Measurements from ENCODE around the gene CD40. TPM values are rescaled to one million over a fixed set of nuclear protein-coding genes. Genes with fewer than 3 reads are reported as not detected.

CD40 gene
- total and polyA plus RNA-seq, 10 of the 15 experiments (the other 5 are each of a cell fraction or from before 2014, with no cell fraction given), result 40.8 to 193 (median 89.5) TPM

DNA sequence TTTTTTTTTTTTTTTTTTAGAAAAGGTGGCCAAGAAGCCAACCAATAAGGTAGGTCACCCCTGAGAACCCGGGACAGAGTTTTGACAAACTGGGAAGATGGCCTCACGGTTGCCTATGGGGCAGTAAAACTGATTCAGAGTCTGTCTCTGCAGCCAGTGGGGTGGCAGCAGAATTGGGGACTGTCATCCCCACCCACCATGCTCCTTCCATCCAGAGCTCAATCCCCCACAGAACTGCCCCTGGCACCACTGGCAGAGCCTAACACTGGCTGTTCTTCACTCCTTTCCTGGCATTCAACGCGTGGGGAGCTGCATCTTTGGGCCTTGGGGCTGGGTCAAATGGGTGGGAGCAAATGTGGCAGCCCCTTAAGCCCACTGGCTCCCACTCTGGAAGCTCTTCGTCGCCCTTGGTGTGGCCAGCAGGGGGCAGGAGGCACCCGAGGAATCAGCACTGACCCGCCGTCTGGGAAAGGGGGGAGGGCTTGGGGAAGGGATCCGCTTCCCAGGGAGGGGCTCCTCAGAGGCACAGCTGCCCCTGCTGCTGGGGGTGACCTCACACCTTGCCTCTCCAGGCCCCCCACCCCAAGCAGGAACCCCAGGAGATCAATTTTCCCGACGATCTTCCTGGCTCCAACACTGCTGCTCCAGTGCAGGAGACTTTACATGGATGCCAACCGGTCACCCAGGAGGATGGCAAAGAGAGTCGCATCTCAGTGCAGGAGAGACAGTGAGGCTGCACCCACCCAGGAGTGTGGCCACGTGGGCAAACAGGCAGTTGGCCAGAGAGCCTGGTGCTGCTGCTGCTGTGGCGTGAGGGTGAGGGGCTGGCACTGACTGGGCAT, 10.4 kb downstream of the CD40 start (continued):
- TF ChIP-seq, protein P1, sequence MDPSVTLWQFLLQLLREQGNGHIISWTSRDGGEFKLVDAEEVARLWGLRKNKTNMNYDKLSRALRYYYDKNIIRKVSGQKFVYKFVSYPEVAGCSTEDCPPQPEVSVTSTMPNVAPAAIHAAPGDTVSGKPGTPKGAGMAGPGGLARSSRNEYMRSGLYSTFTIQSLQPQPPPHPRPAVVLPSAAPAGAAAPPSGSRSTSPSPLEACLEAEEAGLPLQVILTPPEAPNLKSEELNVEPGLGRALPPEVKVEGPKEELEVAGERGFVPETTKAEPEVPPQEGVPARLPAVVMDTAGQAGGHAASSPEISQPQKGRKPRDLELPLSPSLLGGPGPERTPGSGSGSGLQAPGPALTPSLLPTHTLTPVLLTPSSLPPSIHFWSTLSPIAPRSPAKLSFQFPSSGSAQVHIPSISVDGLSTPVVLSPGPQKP (IDR thresholded peaks at IDR 0.05; ENCODE audit: low read depth, low read length), result no peak
- TF ChIP-seq HSF1 (IDR thresholded peaks at IDR 0.05; ENCODE audit: low read depth, low read length), result no peak
- peak; percentile 20; the same call in 1 of the 2 replicates for TF ChIP-seq RAD21 (IDR thresholded peaks at IDR 0.05; ENCODE audit: insufficient read depth, low read depth, low read length)
- peak; percentile 25; the same call in 1 of the 2 replicates for TF ChIP-seq POLR2AphosphoS2 (IDR thresholded peaks at IDR 0.05; ENCODE audit: low read depth, low read length)
- no peak for TF ChIP-seq IKZF2 (IDR thresholded peaks at IDR 0.05)
- no peak for TF ChIP-seq WRNIP1 (IDR thresholded peaks at IDR 0.05; ENCODE audit: borderline replicate concordance, low read depth, low read length)
- TF ChIP-seq, protein P2, sequence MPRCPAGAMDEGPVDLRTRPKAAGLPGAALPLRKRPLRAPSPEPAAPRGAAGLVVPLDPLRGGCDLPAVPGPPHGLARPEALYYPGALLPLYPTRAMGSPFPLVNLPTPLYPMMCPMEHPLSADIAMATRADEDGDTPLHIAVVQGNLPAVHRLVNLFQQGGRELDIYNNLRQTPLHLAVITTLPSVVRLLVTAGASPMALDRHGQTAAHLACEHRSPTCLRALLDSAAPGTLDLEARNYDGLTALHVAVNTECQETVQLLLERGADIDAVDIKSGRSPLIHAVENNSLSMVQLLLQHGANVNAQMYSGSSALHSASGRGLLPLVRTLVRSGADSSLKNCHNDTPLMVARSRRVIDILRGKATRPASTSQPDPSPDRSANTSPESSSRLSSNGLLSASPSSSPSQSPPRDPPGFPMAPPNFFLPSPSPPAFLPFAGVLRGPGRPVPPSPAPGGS (IDR thresholded peaks at IDR 0.05; ENCODE audit: borderline replicate concordance, insufficient read depth, low read depth, low read length, poor library complexity, severe bottlenecking), result no peak
- no peak for TF ChIP-seq ETV6 (conservative IDR thresholded peaks at IDR 0.05 in 1 of 2, IDR thresholded peaks at IDR 0.05 in 1 of 2; ENCODE audit: borderline replicate concordance in 1 of 2, low read depth in 1 of 2)
- TF ChIP-seq EP300 (IDR thresholded peaks at IDR 0.05; ENCODE audit: borderline replicate concordance in 1 of 2, control insufficient read depth in 1 of 2, low read depth in 2 of 2, low read length in 2 of 2), result no peak
- no peak for TF ChIP-seq CREB1 (IDR thresholded peaks at IDR 0.05; ENCODE audit: low read depth)
- no peak for TF ChIP-seq YBX1 (IDR thresholded peaks at IDR 0.05)
- TF ChIP-seq KDM1A (IDR thresholded peaks at IDR 0.05; ENCODE audit: borderline replicate concordance), result no peak
- no peak for TF ChIP-seq BRCA1 (IDR thresholded peaks at IDR 0.05; ENCODE audit: low read depth, low read length)
- no peak for TF ChIP-seq SUZ12 (IDR thresholded peaks at IDR 0.05; ENCODE audit: unreplicated experiment)
- TF ChIP-seq MYB (IDR thresholded peaks at IDR 0.05; ENCODE audit: borderline replicate concordance, low read depth, low read length), result no peak
- TF ChIP-seq STAT3 (IDR thresholded peaks at IDR 0.05; ENCODE audit: low read depth, low read length), result no peak
- TF ChIP-seq HDGF (IDR thresholded peaks at IDR 0.05), result 0 out of 2 replicates have a peak, but pooled peaks have one; percentile 17
- TF ChIP-seq RCOR1 (conservative IDR thresholded peaks at IDR 0.05; ENCODE audit: low read depth, low read length), result no peak
- TF ChIP-seq, protein P3, sequence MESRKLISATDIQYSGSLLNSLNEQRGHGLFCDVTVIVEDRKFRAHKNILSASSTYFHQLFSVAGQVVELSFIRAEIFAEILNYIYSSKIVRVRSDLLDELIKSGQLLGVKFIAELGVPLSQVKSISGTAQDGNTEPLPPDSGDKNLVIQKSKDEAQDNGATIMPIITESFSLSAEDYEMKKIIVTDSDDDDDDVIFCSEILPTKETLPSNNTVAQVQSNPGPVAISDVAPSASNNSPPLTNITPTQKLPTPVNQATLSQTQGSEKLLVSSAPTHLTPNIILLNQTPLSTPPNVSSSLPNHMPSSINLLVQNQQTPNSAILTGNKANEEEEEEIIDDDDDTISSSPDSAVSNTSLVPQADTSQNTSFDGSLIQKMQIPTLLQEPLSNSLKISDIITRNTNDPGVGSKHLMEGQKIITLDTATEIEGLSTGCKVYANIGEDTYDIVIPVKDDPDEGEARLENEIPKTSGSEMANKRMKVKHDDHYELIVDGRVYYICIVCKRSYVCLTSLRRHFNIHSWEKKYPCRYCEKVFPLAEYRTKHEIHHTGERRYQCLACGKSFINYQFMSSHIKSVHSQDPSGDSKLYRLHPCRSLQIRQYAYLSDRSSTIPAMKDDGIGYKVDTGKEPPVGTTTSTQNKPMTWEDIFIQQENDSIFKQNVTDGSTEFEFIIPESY (IDR thresholded peaks at IDR 0.05), result no peak

All from GM12878 (cell line).